CMK (cell line): Measurements from ENCODE around the gene H2BK1.

Experiments used
- DNase-seq: peaks from one replicate; pipeline ENCODE4 v3.0.0-alpha.2; 2010; ENCODE audit warnings: low read depth

The H2BK1 gene

DNA sequence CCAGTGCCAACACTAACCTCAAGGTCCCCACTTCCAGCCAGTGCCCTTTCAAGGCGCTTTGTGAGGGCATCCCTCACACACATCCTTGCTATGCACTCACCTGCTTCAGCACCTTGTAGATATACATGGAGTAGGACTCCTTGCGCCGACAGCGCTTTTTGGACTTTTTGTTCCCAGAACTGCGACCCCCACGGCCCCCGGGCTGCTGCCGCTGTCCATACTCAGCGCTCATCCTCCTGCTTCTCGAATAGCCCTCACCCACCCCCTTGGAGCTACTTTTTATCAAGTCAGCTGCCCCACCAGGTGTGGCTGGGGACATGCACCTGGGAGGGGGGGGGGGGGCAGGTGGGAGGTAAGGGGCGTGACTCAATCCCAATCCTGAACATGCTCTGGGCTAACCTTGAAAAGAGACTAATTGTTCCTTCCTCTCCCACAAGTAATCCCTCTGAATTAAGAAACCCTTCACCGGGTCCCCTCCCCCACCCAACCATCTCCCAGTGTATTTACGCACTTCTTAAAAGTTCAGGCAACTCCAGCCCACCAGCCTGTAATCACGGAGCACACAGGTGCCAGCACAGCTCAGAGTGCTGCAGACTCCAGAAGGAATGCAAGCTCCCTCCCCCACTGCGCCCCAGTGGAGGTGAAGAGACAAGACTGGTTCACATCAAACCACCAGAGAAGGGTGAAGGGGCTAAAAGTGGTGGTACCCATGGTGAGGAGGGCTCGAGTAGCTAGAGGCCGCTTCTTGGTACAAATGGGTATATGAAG, at the start of gene H2BK1:
H2BK1 (minus strand) TSS at position 402 of the 768 bp plus-strand sequence; CDS start at position 232, 170 bp downstream.
- DNase-seq, result no peak

DNA sequence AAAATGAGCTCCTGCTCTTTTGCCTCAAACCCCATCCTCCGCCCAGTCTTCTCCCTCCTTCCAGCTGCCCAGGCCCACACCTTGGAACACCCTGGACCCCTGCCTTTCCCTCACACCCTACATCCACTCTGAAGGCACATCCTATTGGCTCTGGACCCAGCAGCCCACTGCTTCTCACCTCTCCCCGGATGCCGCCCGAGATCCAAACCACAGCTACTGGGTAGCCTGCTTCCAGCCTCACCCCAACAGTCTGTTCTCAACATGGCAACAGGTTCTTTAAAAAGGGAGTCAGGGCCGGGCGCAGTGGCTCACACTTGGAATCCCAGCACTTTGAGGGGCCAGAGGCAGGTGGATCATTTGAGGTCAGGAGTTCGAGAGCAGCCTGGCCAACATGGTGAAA, 47.7 kb upstream of the H2BK1 start:
- DNase-seq, result no peak

DNA sequence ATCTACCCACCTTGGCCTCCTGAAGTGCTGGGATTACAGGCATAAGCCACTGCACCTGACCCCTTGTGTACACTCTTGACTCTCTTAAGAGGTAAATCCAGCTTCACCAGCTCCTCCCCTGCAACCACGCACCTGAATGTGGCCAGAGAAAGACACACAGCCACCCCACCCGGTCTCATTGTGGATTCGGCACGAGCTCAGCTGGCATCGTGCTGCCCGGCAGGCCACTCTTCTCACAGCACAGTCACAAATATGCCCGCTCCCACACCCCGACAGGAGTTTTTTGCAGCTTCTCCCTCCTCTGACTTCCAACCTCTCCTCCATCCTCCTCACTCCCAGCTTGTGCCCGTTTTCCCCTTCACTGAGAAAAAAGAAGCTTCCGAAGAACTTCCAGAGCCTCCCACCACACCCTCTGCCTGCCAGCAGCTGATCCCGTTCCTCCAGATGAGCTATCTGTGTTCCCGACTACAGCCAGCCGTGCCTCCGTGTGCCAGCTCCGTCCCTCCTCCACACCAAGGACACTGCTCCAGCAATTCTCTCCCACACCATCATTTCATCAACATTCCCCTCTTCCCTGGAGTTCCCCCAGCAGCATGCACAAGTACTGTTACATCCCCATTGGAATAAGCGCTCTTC, 46.2 kb upstream of the H2BK1 start:
- no peak for DNase-seq

DNA sequence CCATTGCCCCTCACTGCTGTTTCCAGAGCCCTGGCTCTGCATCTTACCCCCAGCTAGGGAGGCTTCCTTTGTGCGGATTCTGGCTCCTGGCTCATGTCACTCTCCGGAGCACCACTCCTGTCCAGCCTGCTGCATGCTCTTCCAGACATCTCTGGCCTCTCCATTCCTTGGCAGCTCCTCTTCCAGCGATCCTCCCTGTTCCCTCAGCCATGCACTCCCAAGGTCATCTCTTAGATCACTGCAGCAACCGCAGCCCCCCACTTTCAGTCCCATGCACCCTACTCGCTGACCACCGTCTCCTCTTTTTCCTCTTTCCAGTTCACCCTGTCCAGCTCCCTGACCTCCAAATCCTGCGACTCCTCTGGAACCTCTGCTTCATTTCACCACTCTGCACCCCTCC, 45.1 kb upstream of the H2BK1 start:
- no peak for DNase-seq

DNA sequence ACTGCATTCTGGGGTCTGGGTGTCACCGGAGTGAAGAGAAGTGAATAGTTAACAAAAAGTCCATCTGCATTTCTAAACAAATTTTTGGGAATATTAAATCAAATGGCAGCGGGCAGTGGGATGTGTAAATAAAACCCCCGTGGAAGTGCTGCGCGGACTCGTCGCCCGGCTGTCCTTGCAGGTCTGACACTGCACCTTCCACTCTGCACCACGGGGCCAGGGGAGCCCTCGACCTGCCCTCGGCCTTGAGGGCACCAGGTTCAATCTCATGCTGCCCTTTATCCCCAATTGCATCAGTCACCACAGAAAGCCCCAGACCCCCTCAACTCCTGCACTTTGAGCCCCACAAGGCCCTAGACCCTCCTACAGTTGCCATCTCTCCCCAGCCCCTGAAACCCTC, 44.6 kb upstream of the H2BK1 start:
- no peak for DNase-seq

DNA sequence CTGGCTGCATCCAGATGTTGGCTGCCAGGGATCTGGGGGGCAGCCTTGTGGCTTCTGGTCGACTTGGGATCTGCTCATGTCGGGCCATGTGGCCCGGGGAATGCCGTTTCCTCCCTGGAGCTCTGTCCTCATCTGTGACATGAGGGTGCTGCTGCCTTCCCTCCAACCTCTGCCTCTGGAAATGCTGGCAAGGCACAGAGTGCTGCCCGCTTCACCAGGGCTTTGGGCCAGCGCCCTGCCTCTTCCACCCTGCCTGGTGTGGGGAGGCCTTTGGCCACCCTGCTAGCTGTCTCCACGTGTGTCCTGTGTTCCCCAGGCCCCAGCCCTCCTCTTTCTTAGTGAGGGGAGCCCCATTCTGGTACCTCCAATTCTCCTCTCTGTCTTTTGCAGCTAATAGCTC, 44.0 kb upstream of the H2BK1 start:
- DNase-seq, result no peak

DNA sequence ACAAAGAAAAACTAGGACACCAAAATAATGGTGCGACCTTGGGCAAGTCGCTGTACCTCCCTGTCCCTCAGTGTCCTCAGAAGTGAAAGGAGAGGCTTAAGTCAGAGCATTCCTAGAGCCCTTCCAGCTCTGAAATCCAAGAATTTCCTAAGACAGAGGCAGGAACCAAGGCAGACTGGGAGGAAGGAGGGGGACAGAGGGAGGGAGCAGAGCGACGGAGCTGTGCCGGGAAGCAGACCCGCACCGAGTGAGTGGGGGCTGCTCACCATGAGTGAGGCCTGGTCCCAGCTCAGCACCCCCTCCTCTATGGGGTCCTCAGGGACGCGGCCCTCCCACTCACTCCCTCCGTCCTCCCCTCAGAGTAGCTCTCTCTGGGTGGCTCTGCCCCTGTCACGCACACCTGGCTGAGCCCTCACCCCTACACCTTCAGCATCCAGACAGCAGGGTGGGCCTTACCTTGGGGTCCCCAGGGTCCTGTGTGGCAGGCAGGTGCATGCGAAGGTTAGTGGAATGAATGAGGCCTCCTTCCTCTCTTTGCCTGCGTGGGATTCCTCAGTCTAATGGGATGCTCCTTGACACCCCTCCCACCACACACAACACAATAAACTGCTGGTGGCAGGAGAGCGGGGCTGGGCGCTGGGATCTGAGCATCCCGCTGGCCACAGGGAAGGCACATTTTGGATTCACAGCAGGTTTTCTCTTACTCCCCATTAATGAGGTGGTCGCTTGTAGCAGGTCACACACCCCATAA, 42.8 kb upstream of the H2BK1 start:
- DNase-seq, result no peak

DNA sequence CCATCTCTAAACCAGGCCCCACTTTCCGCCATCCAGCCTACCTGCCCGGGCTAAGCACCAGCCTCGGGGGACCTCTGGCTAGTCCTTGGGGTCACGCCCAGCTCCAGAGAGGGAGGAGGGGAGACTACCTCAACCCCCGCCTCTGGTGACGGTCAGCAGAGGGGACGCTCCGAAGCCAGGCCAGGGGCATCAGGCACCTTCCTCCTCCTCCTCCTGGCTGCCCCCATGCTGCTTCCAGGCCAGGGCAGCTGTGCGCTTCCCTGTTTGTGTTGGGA, 42.2 kb upstream of the H2BK1 start:
- DNase-seq, result no peak

DNA sequence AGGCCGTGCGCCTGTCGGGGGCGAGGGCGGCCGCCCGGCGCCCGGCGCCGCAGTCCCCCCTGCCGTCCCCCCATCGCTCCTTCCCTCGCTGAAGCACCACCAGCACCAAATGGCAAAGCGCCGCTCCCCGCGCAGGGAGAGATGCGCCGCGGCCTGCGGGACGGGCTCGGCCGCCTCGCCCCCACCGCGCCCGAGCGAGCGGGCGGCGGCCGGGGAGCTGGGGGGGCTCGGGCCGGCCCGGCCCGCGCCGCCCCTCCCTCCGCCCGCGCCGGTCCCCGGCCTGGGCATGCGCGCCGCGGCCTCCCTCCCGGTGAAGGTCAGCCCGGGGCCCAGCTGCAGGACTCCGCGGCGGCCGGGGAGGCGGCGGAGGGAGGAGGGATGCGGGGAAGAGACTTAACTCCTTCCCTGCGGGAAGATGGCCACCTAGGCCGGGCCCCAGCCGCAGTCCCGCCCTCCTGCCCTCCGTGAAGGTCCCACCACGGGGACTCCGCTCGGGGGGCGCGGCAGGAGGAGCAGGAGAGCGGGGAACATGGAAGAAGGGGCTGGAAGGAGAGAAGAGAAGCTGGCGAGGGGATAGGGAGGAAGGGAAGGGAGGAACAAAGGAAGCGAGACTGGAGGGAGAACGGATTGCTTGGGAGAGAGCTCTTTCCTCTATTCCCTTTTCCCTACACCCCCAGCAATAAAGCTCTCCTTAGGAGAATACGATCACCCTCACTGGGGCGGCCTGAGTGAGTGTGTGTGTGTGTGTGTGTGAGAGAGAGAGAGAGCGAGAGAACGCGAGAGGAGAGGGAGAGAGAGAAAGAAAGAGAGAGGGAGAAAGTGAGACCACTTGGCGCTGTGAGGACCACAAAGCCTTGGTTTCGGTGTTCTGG, 41.6 kb upstream of the H2BK1 start:
- DNase-seq, result no peak

DNA sequence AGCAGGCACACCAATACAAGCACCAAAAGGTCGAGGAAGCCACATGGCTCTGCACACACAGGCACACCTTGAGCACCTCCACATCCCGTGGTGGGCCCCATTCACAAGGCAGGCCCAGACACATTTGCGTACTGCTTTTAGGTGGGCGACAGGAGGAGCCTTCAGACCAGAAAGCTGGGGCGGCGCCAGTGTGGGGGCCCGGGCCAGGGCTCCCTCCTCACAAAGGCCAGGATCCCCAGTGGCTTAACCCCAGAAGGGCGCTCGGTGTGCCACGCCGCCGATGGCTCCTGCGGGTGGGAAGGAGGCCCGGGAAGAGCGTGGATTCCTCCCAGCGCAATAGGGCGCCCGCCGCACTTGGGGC, 41.0 kb upstream of the H2BK1 start:
- DNase-seq, result no peak

DNA sequence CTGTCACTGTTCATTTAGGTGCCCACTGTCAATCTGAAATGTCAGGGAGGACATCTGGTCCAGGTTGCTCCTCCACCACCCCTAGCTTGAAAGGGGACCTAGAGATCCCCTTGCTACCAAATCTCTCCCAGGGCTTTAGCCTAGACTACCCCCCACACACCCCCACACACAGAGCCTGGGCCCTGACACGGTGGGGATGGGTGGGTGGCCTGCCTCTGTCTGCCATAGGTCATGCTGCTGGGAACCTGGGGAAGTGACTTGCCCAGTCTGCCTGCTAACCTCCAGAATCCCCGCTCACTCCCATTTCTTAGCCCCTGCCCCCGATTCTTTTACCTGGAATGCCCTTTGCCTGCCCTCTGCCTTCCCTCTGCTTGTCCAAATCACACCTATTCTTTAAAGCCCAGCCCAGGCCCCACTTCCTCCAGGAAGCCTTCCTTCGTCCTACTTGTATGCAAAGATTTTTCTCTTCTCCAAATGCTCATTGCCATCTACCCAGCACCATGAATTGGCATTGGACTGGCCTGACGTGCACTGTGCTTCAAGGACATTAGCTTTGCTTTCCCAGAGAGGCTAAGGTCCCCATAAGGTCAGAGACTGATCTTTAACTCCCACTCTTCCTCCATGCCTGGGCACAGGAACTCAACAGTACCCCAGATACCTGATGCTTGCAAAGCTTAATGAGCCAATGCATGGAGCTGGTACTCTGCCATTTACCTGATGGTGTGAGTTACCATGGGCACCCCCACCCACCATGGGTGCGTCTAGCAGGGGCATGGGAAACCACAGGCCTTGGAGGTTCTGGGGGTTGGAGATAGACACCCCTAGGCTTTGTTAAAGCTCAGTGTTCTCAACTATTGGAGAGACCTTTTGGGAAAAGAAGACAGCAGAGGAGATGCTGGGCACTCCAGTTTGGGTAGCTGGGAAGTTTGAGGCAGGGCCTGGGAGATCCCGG, 40.2 kb upstream of the H2BK1 start:
- DNase-seq, result no peak

DNA sequence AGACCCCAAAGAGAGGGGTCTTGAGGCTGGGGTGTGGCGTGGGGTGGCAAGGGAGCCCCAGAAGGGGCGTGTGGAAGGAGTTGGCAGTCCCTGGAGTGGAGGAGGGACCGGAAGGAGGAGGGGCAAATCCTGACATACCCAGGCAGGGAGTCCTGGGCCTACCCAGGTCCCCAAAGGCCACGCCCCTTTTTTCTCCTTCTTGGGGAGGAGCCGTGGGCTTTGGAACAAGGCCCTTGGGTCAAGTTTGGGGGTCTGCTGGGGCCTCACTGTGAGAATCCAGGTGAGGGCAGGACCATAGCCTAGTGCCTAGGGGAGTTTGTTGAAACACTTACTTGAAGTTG, 39.4 kb upstream of the H2BK1 start:
- no peak for DNase-seq

DNA sequence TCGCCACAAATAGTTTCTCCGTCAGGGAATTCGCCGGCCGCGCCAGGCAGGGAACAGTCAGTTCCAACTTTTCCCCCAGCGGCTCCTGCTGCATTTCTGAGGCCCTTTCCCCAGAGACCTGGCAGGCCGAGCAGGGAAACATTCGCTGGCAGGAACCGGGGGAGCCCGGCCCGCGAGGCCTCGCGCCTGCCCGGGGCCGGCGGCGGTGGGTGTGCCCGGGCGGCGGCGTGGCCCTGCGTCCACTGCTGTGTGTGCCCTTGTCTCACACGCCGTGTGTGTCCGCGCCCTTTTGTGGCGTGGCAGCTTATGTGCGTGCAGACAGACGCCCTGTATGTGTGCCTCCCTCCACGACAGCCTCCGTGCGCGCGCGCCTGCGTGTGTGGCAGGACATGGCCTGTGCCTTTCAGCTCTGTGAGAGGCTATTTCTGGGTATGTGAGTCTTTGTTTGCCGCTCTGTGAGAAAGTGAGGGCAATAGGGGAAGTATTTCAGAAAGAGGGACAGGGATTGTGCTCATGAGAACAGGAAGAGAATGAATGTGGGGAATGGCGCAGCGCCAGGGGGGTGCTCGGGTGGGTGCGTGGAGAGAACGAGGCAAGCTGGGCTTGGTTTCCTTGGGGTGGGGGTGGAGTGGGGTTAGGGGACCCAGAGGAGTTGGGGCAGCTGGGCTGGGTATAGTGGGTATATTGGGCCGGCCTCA, 38.9 kb upstream of the H2BK1 start:
- DNase-seq, result no peak

DNA sequence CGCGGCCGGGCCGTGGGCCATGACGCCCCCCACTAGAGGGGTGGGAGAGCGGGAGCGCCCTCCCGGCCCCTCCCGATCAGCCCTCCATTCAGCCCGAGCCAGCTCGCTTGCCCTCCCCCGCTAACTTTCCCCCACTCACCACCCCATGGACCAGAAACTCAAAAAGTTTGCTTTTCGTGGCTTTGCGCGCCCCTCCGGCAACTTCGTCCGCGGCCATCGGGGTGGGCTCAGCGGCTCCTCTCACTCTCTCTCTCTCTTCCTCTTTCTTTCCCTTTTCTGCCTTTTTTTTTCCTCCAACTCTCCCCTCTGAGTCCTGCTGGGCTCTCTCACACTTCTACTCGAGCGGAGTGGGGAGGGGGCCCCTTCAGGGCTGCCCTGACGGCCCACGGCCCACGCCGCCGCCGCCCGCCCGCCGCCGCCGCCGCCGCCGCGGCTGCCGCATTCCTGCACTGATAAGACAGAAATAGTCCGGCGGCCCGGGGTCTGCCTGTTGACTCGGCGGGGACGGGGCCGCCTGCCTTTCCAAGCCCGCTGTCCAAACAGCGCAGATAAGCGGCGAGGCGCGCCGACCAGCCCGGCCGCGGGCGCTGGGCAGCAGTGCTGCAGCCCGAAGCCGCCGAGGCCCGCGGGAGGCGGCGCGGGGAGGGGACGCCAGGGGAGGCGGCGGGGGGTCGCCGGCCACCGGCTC, 38.2 kb upstream of the H2BK1 start, which contains the start of gene SMARCD3:
SMARCD3 (minus strand) TSS at position 349 of the 688 bp plus-strand sequence; CDS start at position 217, 132 bp downstream.
- DNase-seq, result no peak

DNA sequence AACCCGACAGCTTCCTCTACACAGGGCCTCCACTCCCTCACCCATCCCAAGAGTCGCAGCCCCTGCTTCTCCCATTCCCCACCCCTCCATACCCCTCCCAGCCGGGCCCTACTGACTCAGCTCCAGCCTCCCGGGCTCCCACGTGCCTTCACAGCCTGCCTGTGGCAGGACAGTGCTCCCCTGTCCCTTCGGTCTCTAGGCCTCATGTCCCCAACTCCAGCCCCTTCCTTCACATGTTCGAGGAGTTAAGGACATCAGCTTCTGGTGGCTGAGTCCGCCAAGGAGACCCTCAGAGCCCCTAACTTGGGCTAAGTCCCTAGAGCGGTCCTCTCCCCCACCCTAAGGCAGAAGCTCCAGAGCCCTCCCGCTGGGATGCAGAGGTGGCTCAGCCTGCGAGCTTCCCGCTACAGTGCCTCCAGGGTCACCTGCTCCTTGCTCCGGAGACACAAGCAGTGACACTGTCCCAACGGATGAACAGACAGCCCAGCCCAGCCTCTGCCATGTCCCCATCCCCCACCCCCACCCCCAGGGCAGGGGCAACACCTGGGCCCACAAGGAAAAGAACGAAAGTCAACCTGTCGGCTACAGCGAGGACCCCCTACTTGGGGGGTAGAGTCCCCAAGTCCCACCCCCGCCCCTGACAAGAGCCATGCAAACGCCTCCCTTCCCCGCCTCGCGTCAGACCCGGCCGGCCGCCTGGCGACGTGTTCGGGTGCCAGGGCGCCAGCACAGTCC, 37.5 kb upstream of the H2BK1 start:
- no peak for DNase-seq

DNA sequence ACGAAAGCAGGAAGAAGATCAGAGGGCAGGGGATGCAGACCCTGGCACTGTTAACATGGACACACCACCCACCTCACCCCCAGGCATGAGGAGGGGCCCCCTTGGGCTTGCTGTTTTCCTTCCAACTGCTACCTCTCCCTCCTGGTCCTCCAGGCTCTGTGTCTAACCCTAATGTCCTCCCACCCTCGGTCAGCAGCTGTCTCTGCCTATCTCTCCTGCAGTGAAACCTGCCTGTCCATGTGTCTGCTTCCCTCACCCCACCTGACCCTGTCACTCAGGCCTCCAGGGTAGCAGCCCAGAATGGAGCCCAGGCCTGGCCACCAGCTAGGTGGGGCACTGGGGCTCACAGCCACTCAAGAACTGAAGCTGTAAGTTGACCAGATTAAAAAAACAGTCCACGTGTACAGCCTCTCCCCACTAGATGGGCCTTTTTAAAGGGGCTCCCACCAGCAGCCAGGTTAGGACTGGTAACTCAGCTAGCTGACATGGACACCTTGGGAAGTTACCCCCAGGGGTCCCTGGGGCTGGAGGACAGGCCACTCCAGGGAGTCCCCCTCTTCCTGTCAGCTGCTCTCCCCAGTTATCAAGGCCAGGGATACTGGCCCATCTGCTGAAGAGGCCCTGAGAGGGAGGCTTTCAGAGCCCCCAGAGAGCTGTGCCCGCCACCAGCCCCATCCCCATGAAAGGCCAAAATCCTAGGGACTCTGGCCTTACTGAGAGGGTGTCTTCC, 36.7 kb upstream of the H2BK1 start:
- DNase-seq, result no peak

DNA sequence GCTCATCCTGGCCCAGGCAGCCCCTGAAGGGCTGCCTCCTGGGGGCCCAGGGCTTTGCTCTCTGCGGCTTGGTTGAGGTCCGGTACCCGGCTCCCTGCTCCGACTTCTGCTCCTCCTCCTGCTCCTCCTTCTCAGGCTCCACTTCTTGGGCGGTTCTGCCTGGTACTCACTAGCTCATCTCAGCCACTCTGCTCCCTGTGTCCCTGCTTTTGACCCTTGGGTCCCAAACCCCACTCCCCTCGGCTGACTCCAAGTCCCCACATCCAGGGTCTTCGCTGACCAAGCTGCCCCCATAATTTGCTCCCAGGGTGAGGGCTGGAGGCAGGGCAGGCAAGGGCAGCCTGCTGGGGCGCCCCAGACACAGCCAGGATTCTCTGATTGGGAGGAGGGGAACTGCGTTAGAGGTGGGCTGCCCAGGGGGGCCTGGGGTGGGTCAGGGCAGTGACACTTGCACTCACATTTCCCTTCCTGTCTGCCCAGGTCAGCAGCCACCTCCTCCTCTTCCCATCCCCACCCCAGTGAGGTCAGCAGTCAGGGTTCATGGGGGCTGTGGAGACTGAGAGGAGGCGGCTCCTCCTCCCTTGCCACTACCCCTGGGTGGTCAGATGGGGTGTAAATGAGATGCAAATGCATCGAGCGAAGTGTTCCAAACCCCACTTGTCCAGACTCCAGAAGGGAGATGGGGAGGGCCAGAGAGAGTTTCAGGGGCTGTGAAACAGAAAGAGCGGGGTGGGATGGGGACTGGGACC, 36.0 kb upstream of the H2BK1 start:
- DNase-seq, result no peak
